HEK293 (cell line): Measurements from ENCODE around the gene SMC3.

Source experiments
- HOXC10 ChIP-seq: sonication (generic); formaldehyde crosslinking; IDR thresholded peaks from 2 replicates; pipeline ENCODE4 v1.8.1; 2023; ENCODE audit warnings: mild to moderate bottlenecking, missing genetic modification reagents
- KLF17 ChIP-seq: fragments of 450-650 bp; formaldehyde crosslinking; IDR thresholded peaks from 2 replicates; pipeline ENCODE4 v1.5.1; 2016; ENCODE audit warnings: missing biosample characterization, missing genetic modification characterization
- PRDM10 ChIP-seq: fragments of 450-650 bp; formaldehyde crosslinking; IDR thresholded peaks from 2 replicates; pipeline ENCODE4 v1.5.1; 2016; ENCODE audit warnings: missing biosample characterization, missing genetic modification characterization
- PRDM4 ChIP-seq: fragments of 450-650 bp; formaldehyde crosslinking; IDR thresholded peaks from 2 replicates; pipeline ENCODE4 v1.5.1; 2017; ENCODE audit warnings: missing biosample characterization, missing genetic modification characterization
- PRDM6 ChIP-seq: fragments of 450-650 bp; formaldehyde crosslinking; IDR thresholded peaks from 2 replicates; pipeline ENCODE4 v1.5.1; 2017; ENCODE audit warnings: missing biosample characterization, missing genetic modification characterization
- SCRT1 ChIP-seq: fragments of 450-650 bp; formaldehyde crosslinking; IDR thresholded peaks from 2 replicates; pipeline ENCODE4 v1.5.1; 2016; ENCODE audit warnings: missing biosample characterization, missing genetic modification characterization, borderline replicate concordance
- ZBTB10 ChIP-seq: fragments of 450-650 bp; formaldehyde crosslinking; IDR thresholded peaks from 2 replicates; pipeline ENCODE4 v1.5.1; 2016; ENCODE audit warnings: missing biosample characterization, missing genetic modification characterization
- ZBTB48 ChIP-seq: fragments of 450-650 bp; formaldehyde crosslinking; IDR thresholded peaks from 2 replicates; pipeline ENCODE4 v1.5.1; 2016; ENCODE audit warnings: missing biosample characterization, missing genetic modification characterization
- ZBTB8A ChIP-seq: fragments of 450-650 bp; formaldehyde crosslinking; IDR thresholded peaks from 2 replicates; pipeline ENCODE4 v1.5.1; 2016; ENCODE audit warnings: missing biosample characterization, missing genetic modification characterization
- ZFHX2 ChIP-seq: fragments of 450-650 bp; formaldehyde crosslinking; conservative IDR thresholded peaks from 2 replicates; pipeline ENCODE4 v1.5.1; 2016; ENCODE audit warnings: missing biosample characterization, missing genetic modification characterization
- ZNF132 ChIP-seq: fragments of 450-650 bp; formaldehyde crosslinking; IDR thresholded peaks from 2 replicates; pipeline ENCODE4 v1.5.1; 2017; ENCODE audit warnings: missing biosample characterization, missing genetic modification characterization, borderline replicate concordance
- ZNF157 ChIP-seq: fragments of 450-650 bp; formaldehyde crosslinking; IDR thresholded peaks from 2 replicates; pipeline ENCODE4 v1.5.1; 2016; ENCODE audit warnings: missing biosample characterization, missing genetic modification characterization
- ZNF202 ChIP-seq: fragments of 450-650 bp; formaldehyde crosslinking; IDR thresholded peaks from 2 replicates; pipeline ENCODE4 v1.5.1; 2016; ENCODE audit warnings: missing biosample characterization, missing genetic modification characterization, borderline replicate concordance
- ZNF248 ChIP-seq: fragments of 450-650 bp; formaldehyde crosslinking; IDR thresholded peaks from 2 replicates; pipeline ENCODE4 v1.5.1; 2017; ENCODE audit warnings: missing biosample characterization, missing genetic modification characterization
- ZNF394 ChIP-seq: fragments of 450-650 bp; formaldehyde crosslinking; IDR thresholded peaks from 2 replicates; pipeline ENCODE4 v1.5.1; 2016; ENCODE audit warnings: missing biosample characterization, missing genetic modification characterization, mild to moderate bottlenecking, moderate library complexity, borderline replicate concordance
- ZNF514 ChIP-seq: fragments of 450-650 bp; formaldehyde crosslinking; IDR thresholded peaks from 2 replicates; pipeline ENCODE4 v1.5.1; 2016; ENCODE audit warnings: missing biosample characterization, missing genetic modification characterization
- ZNF544 ChIP-seq: fragments of 450-650 bp; formaldehyde crosslinking; IDR thresholded peaks from 2 replicates; pipeline ENCODE4 v1.5.0; 2017; ENCODE audit warnings: missing biosample characterization, missing genetic modification characterization
- ZNF560 ChIP-seq: fragments of 450-650 bp; formaldehyde crosslinking; IDR thresholded peaks from 2 replicates; pipeline ENCODE4 v1.5.1; 2017; ENCODE audit warnings: missing biosample characterization, missing genetic modification characterization, borderline replicate concordance
- ZNF561 ChIP-seq: fragments of 450-650 bp; IDR thresholded peaks from 2 replicates; pipeline ENCODE4 v1.5.1; 2018; ENCODE audit warnings: missing biosample characterization, missing genetic modification characterization, borderline replicate concordance
- ZNF639 ChIP-seq: fragments of 450-650 bp; formaldehyde crosslinking; IDR thresholded peaks from 2 replicates; pipeline ENCODE4 v1.5.1; 2016; ENCODE audit warnings: missing biosample characterization, missing genetic modification characterization
- ZNF658 ChIP-seq: fragments of 450-650 bp; formaldehyde crosslinking; IDR thresholded peaks from 2 replicates; pipeline ENCODE4; 2016; ENCODE audit warnings: missing biosample characterization, missing genetic modification characterization
- ZNF707 ChIP-seq: fragments of 450-650 bp; formaldehyde crosslinking; IDR thresholded peaks from 2 replicates; pipeline ENCODE4 v1.5.1; 2016; ENCODE audit warnings: missing biosample characterization, missing genetic modification characterization
- ZNF747 ChIP-seq: fragments of 450-650 bp; formaldehyde crosslinking; IDR thresholded peaks from 2 replicates; pipeline ENCODE4 v1.5.1; 2016; ENCODE audit warnings: missing biosample characterization, missing genetic modification characterization
- ZNF830 ChIP-seq: fragments of 450-650 bp; IDR thresholded peaks from 2 replicates; pipeline ENCODE4 v1.5.0; 2018; ENCODE audit warnings: missing biosample characterization, missing genetic modification characterization, low read depth, mild to moderate bottlenecking, moderate library complexity
- ZSCAN18 ChIP-seq: fragments of 450-650 bp; formaldehyde crosslinking; IDR thresholded peaks from 2 replicates; pipeline ENCODE4 v1.5.1; 2016; ENCODE audit warnings: missing biosample characterization, missing genetic modification characterization
- ZSCAN30 ChIP-seq: fragments of 450-650 bp; IDR thresholded peaks from 2 replicates; pipeline ENCODE4 v1.5.1; 2018; ENCODE audit warnings: missing biosample characterization, mild to moderate bottlenecking, missing genetic modification characterization, moderate library complexity

Gene SMC3

GRCh38 chr10:110641256-110641655, 73.8 kb downstream of the SMC3 start (continued):
- TF ChIP-seq PRDM4, result no peak
- no peak for TF ChIP-seq ZSCAN18 (tag by site-specific recombination)
- TF ChIP-seq ZNF561 (tag by site-specific recombination), result peak; percentile 83
- no peak for TF ChIP-seq ZFHX2 (tag by site-specific recombination)
- TF ChIP-seq ZNF639, result 0 out of 2 replicates have a peak, but pooled peaks have one; percentile 31
- no peak for TF ChIP-seq ZNF544
- TF ChIP-seq HOXC10 (CRISPR knock-in tag), result no peak
- TF ChIP-seq ZNF707 (tag by site-specific recombination), result no peak
- TF ChIP-seq ZNF202 (tag by site-specific recombination), result no peak
- no peak for TF ChIP-seq ZBTB48
- TF ChIP-seq PRDM10, result peak; percentile 78
- TF ChIP-seq ZNF132, result no peak
- TF ChIP-seq ZNF514 (tag by site-specific recombination), result no peak
- TF ChIP-seq KLF17 (tag by site-specific recombination), result peak; percentile 77
- TF ChIP-seq ZNF560 (tag by site-specific recombination), result no peak
- TF ChIP-seq ZNF157 (tag by site-specific recombination), result no peak
- 0 out of 2 replicates have a peak, but pooled peaks have one; percentile 39 for TF ChIP-seq PRDM6 (tag by site-specific recombination)
- peak; percentile 60; the same call in 1 of the 2 replicates for TF ChIP-seq ZSCAN30 (tag by site-specific recombination)
- TF ChIP-seq SCRT1 (tag by site-specific recombination), result no peak
- TF ChIP-seq ZBTB8A (tag by site-specific recombination), result no peak
- no peak for TF ChIP-seq ZNF658
- no peak for TF ChIP-seq ZNF747
- no peak for TF ChIP-seq ZBTB10 (tag by site-specific recombination)
- 0 out of 2 replicates have a peak, but pooled peaks have one; percentile 45 for TF ChIP-seq ZNF394 (tag by site-specific recombination)
- TF ChIP-seq ZNF830 (tag by site-specific recombination), result no peak
- TF ChIP-seq ZNF248 (tag by site-specific recombination), result no peak
